ENCODE data around the gene C2orf80.
"Not testable (repeated sequence)": the region's sequence is repeated elsewhere in the genome, so short reads cannot be mapped to it uniquely, and the experiment has no call there.

The C2orf80 gene
- total RNA-seq, result 0 reads per million in 2 donors

DNA sequence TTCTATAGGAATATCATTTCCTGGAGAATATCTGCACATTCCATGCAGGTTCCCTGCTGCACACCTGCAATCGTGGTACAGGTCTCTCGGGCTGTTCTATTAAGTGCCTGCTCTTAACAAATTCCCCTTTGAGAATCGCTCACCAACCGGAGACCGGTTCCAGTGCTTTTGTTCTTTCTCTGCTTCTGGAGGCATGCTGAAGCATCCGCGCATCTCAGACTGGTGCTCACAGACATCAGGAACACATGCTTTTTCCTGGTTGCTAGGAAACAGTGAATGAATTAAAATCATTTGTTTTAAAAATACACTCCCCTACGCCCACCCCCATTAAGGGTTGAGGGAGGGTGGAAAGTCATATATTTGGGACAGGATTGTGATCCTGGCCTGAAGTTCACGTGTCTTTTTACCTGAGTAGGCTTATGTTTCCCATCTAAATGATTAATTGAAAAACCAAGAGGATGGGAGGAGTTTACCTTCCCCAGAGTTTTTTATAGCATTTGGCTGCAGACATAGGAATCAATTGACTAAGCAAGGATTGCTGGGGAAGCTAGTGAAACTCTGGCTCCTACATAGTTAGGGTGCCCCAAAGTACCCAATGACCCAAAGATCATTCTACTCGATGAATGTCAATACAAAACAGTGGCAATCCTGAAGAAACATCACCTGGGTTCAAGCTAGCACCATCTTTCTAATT is at the start of gene C2orf80:
C2orf80 (minus strand) TSS at position 221 of the 694 bp plus-strand sequence. CDS start 3,044 bp downstream, outside the sequence.
- no peak for DNase-seq

DNA sequence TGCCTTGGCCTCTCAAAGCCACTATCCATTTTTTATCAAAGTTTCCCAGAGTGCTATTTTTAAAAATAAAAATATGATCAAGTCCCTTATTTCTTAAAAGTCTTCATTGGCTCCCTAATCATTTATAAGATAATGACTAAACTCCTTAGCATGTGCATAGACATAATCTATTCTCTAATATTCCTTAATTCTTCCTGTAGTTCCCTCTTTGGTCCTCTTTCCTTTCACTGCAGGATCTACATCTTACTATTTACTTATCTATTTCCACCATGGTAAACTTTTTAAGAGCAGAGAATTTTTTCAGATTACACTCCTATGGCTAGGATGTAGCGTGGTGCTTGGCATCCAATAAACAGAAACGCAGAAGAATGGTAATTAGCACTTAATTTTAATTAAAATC is 46.0 kb upstream of the C2orf80 start:
- DNase-seq, result no peak

DNA sequence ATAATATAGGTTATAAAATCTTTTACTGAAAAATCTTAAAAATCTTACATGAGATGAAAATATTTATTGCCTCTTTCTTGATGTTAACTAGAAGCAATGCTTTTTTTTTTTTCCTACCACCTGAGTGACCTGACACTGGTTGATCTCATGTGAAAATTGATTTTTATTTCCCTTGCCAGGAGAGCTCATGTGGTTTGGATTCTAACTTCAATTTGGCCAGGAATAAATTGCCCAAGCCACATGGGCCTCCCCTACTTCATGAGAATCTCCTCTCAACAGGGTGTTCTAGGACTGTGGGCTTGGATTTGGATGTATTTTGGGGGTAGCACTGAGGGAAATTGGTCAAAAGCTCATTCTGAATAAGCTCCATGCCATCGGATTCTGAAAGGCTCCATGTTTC is 45.0 kb upstream of the C2orf80 start:
- DNase-seq, result no peak

GRCh38 chr2:208228476-208228875 is 38.6 kb upstream of the C2orf80 start:
- no peak for DNase-seq

- no peak for DNase-seq
Measured at GRCh38 chr2:208227581-208228232, 37.9 kb upstream of the C2orf80 start.

DNA sequence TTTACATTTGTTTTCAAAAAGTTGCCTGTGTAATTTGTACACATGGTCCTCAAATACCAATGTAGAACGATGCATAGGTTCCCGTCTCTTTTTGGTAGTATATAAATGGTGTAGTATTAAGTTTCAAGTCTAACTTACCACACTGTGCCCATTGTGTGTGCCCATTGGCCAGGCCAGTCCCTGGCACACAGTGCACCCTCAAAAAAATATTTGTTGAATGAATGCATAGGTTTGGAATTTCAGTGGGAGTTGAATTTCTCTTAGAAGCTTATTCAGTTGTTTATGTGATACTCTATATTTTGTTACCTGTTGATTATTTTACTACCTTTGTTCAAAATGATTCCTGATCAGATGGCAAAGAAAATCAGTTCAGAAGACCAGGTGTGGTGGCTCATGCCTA is 35.0 kb upstream of the C2orf80 start:
- DNase-seq, result no peak

GRCh38 chr2:208222351-208222750 is 32.5 kb upstream of the C2orf80 start:
- no peak for DNase-seq

GRCh38 chr2:208221873-208222272 is 32.0 kb upstream of the C2orf80 start:
- not testable (repeated sequence) for DNase-seq

- DNase-seq, result no peak
Measured at GRCh38 chr2:208210688-208211451, 21.0 kb upstream of the C2orf80 start.

- no peak for DNase-seq
Measured at GRCh38 chr2:208208335-208209085, 18.7 kb upstream of the C2orf80 start.

DNA sequence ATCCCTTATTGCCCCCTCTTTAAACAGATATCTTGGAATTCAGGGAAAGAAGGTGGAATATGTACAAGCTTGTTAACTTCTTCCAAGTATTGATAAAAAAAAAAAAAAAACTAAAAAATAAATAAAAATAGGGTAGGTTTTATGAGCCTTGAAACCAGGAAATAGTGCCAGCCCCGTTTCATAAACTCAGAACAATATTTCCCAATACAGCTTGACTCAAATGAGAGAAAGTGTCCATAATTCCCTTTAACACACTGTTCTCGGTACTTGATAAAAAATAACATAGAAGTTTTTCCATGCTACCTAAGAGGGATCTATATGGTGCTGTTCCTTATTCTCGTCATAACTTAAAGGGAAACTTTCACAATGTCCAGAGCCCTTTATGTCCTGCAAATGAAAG is 17.9 kb upstream of the C2orf80 start:
- DNase-seq, result no peak

- no peak for DNase-seq
Measured at GRCh38 chr2:208204166-208204565, 14.3 kb upstream of the C2orf80 start.

- DNase-seq, result no peak
Measured at GRCh38 chr2:208195531-208195930, 5.7 kb upstream of the C2orf80 start.

- DNase-seq, result no peak
Measured at GRCh38 chr2:208192611-208193236, 2.9 kb upstream of the C2orf80 start.

GRCh38 chr2:208189069-208189809 is 591 bp downstream of the C2orf80 start:
- no peak for DNase-seq

DNA sequence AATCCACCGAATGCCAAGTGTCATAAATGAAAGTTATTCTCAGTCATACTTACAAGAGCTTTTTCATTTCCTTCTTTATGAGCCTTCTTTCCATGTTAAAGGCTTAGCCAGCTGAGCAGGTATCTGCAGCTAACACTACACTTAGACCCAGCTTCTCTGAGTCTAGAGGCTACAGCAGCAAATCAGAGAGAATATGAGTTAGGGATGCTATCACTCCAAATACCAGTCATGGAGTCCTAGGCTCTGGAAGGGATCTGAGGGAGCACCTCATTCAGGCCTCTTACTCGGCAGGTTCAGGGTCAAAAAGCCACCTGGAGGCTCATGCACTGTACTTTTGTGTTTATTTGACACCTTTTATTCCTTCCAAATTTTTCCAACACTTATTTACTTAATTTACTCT is 2.9 kb downstream of the C2orf80 start:
- DNase-seq, result no peak

GRCh38 chr2:208186465-208186864 is 3.4 kb downstream of the C2orf80 start:
- no peak for DNase-seq

GRCh38 chr2:208183972-208184705 is 5.7 kb downstream of the C2orf80 start:
- no peak for DNase-seq

GRCh38 chr2:208183526-208183925 is 6.3 kb downstream of the C2orf80 start:
- no peak for DNase-seq

DNA sequence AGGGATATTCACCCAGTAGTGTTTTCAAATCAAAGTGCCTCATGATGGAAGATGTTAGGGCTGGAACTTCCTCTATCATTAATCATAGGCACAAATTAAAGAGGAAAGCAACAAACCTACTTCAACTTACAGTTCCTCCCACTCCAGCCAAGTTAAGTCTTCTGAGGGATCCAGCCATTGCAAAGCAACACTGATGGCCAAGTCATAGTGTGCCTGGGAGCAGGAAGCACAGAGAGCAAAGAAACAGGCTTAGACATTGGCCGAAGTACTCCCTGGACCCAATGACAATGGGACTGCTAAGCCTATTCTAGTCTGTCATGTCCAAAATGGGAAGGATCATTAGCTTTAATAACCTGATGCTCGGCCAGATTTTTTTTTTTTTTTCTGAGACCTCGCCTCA is 7.0 kb downstream of the C2orf80 start:
- no peak for DNase-seq

DNA sequence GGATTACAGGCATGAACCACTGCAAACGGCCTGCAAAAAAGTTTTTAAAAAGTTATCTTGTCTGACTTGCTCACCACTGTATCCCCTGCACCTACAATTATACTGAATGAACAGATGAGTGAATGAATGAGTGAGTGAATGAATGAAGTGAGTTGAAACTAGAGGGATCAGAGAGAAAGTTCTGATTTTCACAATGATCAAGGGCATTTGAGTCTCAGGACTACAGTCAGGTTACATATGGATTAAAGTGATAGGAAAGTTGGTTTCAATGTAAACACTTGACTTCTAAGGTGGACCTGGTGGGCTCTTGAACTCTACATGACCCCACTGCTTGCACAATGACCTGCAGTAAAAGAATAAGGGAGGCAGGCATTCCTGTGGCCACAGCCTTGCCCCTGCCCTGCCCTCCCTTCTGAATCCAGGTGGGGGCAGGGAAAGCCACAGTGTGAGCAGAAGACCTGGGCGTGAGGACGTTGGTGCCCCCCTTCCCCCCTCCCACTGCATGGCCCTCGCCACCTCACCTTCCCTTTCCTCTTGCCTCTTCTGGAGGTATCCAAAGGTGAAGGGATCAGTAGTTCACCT is 10.7 kb downstream of the C2orf80 start:
- DNase-seq, result no peak
